Mesothelial cell of epicardium (in vitro differentiated cells): Measurements from ENCODE around the gene KHNYN. TPM values are rescaled to one million over a fixed set of nuclear protein-coding genes. Genes with fewer than 3 reads are reported as not detected.
A peak's percentile ranks its signal among the peaks of the same experiment; 100 is the strongest.

Experiments used
- DNase-seq, 2 experiments: peaks; one replicate each; pipeline ENCODE4 v3.0.0; 2021; ENCODE audit warnings: low spot score in 2 of 2; ENCODE audit not compliant: unreplicated experiment in 2 of 2
- H3K27ac Mint-ChIP-seq: 2 replicates; pipeline ENCODE4 v1.8.0; 2021; ENCODE audit warnings: mixed read lengths
- H3K27me3 Mint-ChIP-seq: 2 replicates; pipeline ENCODE4 v1.8.0; 2021; ENCODE audit warnings: low read depth, mixed read lengths
- H3K36me3 Mint-ChIP-seq: 2 replicates; pipeline ENCODE4 v1.8.0; 2021; ENCODE audit warnings: mixed read lengths
- H3K4me1 Mint-ChIP-seq: 2 replicates; pipeline ENCODE4 v1.8.0; 2021; ENCODE audit warnings: mixed read lengths
- H3K4me3 Mint-ChIP-seq: 2 replicates; pipeline ENCODE4 v1.8.0; 2021; ENCODE audit warnings: mild to moderate bottlenecking, moderate library complexity, mixed read lengths
- H3K9me3 Mint-ChIP-seq: 2 replicates; pipeline ENCODE4 v1.8.0; 2021; ENCODE audit warnings: mixed read lengths
- CTCF ChIP-seq: fragments of 200-600 bp; sonication (generic); IDR thresholded peaks from one replicate; pipeline ENCODE4 v1.5.0; 2021; ENCODE audit warnings: antibody characterized with exemption; ENCODE audit not compliant: unreplicated experiment
- total RNA-seq: library from RNA; stranded (reverse); gene quantifications from 3 replicates; pipeline ENCODE4 v1.2.1, GENCODE V29; 2021

Gene KHNYN
- total RNA-seq, 1 donor from 2014 or later = 92.2 TPM

GRCh38 chr14:24398293-24398652 lies 31.5 kb upstream of the KHNYN start:
- H3K27ac Mint-ChIP-seq = peak overlapping the region; percentile 84
- no peak for TF ChIP-seq CTCF

DNA sequence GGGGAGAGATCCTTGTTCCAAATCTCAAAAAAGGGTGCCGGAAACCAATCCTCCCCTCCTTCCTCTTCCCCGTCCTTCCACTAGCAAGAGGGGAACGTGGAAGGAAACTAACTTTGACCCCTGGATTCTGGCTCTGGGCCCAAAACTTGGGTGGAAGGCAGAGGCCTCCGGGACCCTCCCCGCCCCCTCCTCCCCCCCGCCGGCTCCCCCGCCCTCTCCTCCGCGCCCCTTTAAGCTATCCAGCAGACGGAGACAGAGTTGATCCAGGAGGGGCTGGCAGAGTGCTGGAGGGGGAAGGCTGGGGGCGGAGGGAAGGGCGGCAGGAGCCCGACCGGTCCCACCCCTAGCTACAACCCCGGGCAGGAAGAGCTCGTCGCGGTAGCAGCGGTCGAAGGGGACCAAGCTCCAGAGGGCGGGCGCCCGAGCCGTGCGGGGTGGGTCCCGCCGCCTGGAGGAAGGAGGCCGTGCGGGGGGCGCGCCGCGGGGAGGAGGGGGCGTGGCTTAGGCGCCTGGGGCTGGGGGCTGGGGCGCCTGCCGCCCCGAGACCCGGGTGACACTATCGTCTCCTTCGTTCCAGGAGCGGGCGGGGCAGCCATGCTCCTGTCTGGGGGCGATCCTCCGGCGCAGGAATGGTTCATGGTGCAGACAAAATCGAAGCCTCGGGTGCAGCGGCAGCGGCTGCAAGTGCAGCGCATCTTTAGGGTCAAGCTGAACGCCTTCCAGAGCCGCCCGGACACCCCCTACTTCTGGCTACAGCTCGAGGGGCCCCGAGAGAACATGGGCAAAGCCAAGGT lies 30.9 kb upstream of the KHNYN start, which contains the start of gene NYNRIN:
NYNRIN (plus strand) TSS at position 351 of the 794 bp plus-strand sequence; CDS start at position 595, 244 bp downstream.
- Mint-ChIP-seq H3K4me1 (peaks cover 83% of the 10 kb centered on the region), H3K9me3 (peaks cover 5% of the 10 kb centered on the region), H3K4me3 (peak within 1 kb of the TSS; percentile 97), H3K27me3 (no peaks in the 10 kb centered on the region), H3K27ac (peak within 1 kb of the TSS; percentile 98), H3K36me3 (peaks cover 2% of the 10 kb centered on the region)
- DNase-seq = peak; percentile 44 to 79
- TF ChIP-seq CTCF = no peak

More at GRCh38 chr14:24398293-24398652, 31.5 kb upstream of the KHNYN start:
- peak; percentile 46 to 68 for DNase-seq
- H3K27me3 Mint-ChIP-seq = no peaks in the 10 kb centered on the region
- H3K4me3 Mint-ChIP-seq = peak overlapping the region; percentile 46
- peaks cover 2% of the 10 kb centered on the region for H3K36me3 Mint-ChIP-seq
- peaks cover 5% of the 10 kb centered on the region for H3K9me3 Mint-ChIP-seq
- H3K4me1 Mint-ChIP-seq = peaks cover 82% of the 10 kb centered on the region

DNA sequence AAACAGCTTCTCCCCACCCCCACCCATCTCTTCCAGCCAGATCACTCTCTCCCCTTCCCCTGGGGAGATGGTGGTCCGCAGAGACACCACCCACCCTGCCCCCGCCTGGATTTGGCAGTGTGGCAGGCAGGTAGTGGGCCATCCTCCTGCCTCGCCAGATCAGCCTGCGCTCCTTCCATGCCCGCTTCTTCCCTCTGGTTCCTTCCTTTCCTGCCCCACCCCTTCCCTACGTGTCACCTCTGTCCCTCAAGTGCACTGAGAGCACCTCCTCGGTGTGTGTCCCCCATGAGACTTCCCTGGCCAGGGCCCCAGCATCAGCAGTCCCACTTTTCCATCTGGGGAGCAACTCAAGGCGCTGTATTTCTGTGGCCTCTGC lies 30.3 kb upstream of the KHNYN start:
- peak overlapping the region; percentile 98 for H3K27ac Mint-ChIP-seq
- peak overlapping the region; percentile 97 for H3K4me3 Mint-ChIP-seq
- peaks cover 2% of the 10 kb centered on the region for H3K36me3 Mint-ChIP-seq
- no peak for DNase-seq
- H3K9me3 Mint-ChIP-seq = peaks cover 5% of the 10 kb centered on the region
- peaks cover 83% of the 10 kb centered on the region for H3K4me1 Mint-ChIP-seq
- no peak for TF ChIP-seq CTCF
- H3K27me3 Mint-ChIP-seq = no peaks in the 10 kb centered on the region

DNA sequence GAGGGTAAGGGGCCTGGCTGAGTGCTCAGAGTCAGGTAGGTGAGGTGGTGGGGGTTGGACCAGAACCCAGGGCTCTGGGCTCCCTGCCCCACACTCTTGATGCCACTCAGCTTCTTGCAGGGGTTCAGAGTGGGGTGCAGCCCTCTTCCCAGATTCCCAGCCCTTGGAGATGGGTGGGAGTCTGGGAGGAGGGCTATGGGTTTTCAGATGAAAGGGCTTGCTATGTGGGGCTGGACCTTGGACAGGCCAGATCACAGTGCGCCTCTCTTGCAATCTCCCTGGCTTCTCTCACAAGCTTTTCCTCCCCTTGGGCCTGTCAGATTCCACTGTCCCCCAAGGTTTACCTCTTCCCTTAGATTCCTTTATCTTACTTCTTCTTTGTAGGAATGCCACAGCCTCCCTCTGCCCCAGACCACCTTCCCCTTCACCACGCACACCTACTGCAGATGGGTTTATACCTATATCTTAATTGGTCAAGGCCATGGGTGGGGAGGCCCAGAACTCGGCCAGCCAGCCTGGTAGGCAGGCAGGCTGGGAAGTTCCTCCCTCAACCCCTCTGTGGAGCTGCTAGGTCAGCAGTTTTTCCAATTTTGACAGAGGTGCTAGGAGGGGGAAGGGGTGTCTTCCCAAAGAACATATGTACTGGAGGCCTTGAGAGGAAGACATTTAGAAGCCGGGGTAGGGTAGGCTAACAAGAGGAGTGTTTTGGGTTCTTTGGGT lies 29.6 kb upstream of the KHNYN start:
- H3K4me1 Mint-ChIP-seq = peaks cover 83% of the 10 kb centered on the region
- peaks cover 5% of the 10 kb centered on the region for H3K9me3 Mint-ChIP-seq
- peak overlapping the region; percentile 97 for H3K4me3 Mint-ChIP-seq
- peaks cover 2% of the 10 kb centered on the region for H3K36me3 Mint-ChIP-seq
- TF ChIP-seq CTCF = no peak
- H3K27me3 Mint-ChIP-seq = no peaks in the 10 kb centered on the region
- peak overlapping the region; percentile 98 for H3K27ac Mint-ChIP-seq
- no peak for DNase-seq

- H3K27me3 Mint-ChIP-seq = no peaks in the 10 kb centered on the region
- no peak for TF ChIP-seq CTCF
- no peak for DNase-seq
- H3K36me3 Mint-ChIP-seq = peaks cover 10% of the 10 kb centered on the region
- peak overlapping the region; percentile 97 for H3K4me3 Mint-ChIP-seq
- peaks cover 73% of the 10 kb centered on the region for H3K4me1 Mint-ChIP-seq
- H3K27ac Mint-ChIP-seq = peak overlapping the region; percentile 48
- H3K9me3 Mint-ChIP-seq = no peaks in the 10 kb centered on the region
Measured at GRCh38 chr14:24401810-24402702, 27.7 kb upstream of the KHNYN start.
